SW480 (cell line): Measurements from ENCODE around the gene COX5A.

Source experiments
- DNase-seq: peaks from one replicate; pipeline ENCODE4 v3.0.0-alpha.2; 2016; ENCODE audit warnings: low spot score

Gene COX5A

DNA sequence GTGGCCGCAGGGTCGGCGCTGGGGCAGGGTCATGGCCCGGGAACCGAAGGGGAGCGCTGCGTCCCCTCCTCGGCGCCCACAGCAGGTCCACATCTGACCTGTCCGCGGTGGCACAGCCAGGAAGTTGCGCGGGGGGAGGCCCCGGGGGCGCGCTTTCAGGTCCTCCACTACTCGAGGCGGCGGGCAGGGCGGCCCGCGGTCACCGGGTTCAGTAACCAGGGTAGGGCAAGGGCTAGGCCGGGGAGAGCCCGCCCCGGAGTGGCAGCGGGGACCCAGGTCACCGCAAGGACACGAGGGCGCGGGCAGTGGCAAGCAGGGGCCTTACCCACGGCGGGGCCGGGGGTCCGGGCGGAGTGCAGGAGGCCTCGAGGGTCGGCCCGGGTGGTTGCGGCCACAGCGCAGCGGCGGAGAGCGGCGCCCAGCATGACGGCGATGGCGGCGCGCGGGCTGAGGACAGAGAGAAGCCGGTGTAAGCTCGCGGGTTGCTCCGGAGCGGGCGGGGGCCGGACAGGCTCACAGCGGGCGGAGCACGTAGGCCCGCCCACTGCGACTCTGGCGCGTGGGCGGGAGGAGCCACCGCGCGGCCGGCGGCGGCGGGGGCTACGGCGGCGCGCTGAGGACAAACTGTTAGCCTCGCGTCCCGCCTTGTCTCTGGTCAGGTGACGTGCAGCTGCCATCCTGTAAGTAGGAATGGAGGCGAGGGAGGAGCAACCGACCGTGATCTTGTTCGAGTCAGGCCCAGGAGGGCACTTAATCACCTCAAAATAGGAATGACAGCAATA is at the start of gene COX5A:
TSS of gene COX5A (minus strand) at position 484 of the 782 bp plus-strand sequence. CDS start at position 425, 59 bp downstream.
- DNase-seq: peak; percentile 94

DNA sequence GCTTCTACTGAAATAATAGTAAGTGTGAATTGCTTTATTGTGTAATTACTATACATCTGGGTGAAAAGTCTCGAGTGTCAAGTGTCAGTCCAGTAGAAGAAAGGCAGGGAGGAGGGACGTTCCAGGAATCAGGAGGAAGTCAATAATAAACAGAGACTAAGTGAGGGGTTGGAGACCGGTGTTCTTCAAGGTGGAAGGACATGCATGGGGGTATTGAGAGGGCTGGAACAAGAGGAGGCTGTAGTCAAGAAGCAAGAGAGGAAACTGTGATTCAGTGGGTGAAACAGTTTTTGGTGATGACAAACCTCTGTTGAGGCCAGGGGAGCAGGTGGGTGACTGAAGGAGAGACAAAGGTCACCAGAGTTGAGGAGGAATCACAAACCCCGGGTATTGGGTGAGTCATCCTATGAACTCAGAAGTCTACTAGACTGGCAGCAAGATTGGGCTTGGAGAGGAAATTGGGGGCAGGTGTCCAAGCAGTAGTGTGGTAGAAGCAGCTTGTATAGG is 45.9 kb upstream of the COX5A start:
- DNase-seq: peak; percentile 56

DNA sequence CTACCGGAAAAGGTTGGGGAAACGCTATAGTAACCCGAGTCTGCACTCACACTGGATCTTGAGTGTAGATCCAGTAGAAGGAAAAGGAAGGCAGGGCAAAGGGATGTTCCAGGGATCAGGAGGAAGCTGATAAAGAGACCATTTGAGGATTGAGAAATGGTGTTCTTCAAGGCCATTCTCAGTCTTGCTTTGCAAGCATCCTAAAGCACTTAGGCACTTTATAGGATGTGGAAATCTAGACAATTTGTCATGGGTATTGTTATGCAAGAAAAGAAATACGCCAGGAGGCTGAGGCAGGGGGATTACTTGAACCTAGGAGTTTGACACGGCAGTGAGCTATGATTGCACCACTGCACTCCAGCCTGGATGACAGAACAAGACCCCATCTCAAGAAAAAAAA is 44.3 kb upstream of the COX5A start:
- no peak for DNase-seq

DNA sequence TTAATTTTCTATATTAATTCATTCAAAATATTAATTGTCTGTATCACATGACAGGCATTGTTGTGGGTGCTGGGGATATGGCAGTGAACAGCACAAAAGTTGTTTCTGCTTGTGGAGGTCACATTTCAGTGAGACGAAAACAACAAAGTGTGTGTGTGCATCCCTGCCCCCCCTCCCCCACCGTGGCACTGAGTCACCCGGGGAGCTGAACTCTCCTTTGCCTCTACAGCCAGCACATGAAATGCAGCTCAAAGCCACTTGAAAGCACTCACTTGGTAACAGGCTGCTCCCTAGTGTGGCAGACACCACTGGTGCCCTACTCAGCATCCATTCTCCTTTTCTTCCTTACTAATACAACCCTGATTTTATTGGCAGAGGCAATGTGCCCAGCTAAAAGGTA is 40.6 kb upstream of the COX5A start:
- DNase-seq: peak; percentile 90

DNA sequence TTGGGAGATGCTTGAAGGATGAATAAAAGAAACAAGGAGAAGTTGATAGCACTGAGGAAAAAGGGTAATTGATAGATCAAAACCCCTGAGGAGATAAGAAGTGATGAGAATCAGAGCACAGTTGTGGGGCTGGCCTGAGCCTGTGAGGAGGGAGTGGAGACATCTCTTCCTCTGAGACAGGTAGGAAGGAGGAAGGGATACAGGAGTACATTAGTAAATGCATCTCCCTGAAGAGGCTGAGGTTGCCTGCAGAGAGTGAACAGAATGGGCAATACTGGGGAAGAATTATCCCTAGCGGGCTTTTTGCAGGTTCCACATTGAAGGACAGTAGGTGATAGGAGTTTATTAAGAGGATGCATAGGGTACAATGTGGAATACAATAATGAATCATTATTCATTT is 40.2 kb upstream of the COX5A start:
- DNase-seq: no peak

DNA sequence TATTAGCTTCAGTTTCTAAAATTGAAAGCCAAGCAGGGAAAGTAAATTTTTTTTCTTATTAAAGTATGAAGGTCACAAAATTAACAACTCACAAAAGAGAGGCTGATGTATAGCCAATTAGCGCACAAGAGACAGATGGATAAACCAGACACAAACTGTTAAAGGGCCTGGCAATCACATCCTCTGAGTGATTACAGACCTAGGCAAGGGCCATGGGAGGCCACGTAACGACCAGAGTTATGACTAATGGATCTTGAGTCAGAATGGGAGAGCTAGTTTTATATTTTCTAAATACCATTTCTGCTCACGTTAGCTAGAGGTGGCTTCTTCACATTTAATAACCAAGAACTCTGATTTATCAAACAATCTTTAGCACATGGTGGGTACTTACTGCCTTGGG is 39.7 kb upstream of the COX5A start:
- DNase-seq: no peak

DNA sequence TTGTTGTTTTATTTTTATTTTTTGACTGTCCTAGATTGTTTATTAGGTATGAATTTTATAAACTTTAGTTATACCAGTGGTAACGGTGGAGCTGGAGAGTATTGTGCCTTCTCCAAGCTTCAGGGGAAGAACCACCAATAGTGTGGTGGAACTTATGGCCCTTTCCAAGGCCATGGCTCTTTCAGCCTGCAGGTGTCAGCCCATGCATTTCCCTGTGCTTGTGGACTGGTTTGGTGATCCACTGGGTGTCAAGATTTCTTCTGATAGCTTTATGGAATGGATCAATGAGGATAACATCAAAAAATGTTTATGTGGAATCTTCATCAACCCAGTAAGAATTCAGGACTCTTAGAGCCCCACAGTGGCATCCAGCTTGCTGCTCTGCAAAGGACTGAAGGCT is 38.3 kb upstream of the COX5A start:
- no peak for DNase-seq

DNA sequence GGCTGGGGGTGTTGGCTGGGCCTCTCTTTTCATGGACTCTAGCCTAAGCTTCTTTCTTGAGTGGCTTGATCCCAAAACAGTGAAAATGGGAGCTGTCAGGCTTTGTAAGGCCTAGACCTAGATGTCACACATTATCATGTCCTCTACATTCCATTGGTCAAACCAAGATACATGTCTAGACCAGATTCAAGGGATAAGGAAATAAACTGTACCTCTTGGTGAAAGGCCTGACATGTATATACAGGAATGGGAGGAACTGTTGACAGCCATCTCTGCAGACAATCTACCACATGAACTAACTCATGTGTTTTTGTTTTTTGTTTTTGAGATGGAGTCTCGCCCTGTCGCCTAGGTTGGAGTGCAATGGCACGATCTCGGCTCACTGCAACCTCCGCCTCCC is 29.8 kb upstream of the COX5A start:
- DNase-seq: no peak

DNA sequence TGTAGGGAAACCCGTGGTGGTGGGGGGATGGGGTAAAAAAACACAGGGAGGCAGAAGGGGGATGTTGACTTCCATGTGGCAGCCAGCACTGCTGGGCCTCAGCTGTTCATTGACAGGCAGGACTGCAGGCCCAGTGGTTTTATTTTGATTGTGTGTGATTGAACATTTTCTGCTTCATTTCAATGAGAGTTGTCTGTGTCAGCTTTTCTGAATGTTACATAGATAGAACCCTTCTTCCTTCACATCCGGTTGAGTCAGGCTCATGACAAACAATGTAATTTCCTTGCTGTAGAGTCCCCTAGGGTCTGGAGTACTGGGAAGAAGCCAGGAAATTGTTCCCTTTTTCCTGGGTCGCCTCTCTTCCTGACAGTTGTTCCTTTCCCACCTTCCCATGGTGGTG is 26.9 kb upstream of the COX5A start:
- no peak for DNase-seq

DNA sequence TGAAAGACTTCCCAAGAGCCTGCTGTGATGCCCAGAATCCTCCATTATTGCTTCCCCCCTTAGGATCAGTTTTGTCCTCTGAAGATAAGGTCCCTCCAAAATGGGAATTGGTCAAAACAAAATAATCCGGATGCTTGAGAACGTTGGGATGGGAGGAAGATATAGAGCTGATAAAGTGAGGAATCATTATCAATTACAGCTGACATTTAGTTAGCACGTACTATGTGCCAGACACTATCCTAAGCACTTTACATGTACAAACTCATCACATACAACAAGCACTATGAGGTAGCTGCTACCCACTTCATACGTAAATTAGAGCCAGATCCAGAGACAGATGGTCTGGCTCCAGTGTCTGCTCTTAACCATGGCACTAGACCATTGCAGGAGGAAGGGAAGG is 25.3 kb upstream of the COX5A start:
- no peak for DNase-seq

DNA sequence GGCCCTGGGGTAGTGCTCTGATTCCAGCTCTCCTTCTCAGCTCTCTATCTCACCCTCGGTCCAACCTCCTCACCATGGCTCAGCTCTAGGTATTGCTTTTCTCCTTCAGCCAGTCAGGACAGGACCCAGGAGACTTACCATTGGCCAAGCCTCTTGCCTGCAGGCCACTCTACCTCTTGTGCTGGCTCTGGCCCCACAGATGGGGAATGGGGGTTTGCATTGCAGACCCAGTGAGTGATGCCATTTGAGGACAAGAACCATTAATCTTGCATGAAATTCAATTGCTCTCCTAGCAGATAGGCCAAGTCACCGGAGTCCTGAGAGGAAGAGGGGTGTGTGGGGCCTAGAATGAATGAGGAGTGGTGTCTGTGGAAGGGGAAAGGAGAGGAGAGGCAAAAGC is 24.8 kb upstream of the COX5A start:
- DNase-seq: no peak

DNA sequence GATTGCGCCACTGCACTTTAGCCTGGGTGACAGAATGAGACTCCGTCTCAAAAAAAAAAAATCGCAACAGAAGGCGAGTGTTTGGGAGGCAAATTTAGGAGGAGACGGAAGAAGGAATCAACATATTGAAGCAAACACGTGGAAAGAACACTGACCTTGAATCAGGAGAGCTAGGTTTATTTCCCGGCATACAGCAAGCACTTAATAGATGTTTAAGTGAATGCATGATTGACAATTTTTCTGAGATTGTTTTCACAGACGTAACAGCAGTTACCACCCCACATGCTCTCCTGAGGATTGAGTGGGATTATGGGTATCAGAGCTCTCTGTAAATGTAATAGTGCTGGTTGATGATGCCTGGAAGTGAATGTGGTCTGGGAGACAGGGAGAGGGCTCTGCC is 24.3 kb upstream of the COX5A start:
- DNase-seq: no peak

DNA sequence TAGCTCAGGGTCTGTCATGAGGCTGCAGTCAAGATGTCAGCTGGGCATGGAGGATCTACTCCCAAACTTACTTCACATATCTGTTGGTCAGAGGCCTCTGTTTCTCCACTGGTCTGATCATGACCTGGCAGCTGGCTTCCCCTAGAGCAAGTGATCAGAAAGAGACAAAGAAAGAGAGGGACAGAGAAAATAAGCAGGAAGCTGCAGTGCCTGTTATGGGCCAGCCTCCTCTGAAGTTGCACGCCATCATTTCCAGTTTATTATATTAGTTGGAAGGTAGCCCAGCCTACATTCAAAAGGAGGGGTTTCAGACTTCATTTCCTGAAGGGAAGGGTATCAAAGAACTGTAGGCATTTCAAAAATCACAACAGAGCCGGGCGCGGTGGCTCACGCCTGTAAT is 23.7 kb upstream of the COX5A start:
- DNase-seq: no peak

DNA sequence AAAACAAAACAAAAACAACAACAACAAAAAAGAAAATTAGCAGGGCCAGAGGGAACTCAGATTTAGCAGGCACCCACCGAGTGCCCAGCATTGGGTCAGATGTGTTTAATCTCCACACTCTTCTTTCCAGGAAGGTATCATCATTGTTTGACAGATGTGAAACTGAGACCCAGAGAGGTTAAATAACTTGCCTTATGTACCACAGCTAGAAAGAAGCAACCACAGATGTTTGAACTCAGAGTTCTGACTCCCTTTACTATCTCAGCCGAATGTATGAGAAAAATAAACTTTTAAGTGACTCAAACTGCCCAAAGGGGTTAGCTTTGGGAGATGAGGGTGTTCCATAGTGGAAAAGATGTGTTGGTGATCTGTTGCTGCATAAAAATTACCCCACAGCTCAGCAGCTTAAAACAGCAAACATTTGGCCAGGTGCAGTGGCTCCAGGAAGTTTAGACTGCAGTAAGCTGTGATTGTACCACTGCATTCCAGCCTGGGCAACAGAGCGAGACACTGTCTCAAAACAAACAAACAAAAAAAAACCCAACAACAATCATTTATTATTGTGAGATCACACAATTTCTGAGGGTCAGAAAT is 23.2 kb upstream of the COX5A start:
- DNase-seq: no peak

DNA sequence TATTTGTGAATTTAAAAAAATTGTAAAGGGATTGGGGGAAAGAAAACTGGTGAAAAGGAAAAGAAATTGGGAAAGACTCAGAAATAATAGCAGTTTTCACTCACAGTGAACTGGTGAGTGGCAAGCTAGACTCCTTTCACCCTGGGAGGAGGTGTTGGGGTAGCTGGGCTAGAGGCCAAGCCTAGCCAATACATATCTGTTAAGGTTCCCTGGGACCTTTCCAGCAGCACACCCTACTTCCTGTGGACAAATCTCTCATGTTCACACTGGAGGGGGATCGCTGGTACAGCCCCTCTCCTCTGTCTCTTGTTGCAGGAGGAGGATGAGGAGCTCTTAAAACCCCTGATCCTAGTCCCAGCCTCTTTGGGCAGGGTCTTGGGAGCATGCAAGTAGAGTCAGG is 22.4 kb upstream of the COX5A start:
- DNase-seq: no peak

DNA sequence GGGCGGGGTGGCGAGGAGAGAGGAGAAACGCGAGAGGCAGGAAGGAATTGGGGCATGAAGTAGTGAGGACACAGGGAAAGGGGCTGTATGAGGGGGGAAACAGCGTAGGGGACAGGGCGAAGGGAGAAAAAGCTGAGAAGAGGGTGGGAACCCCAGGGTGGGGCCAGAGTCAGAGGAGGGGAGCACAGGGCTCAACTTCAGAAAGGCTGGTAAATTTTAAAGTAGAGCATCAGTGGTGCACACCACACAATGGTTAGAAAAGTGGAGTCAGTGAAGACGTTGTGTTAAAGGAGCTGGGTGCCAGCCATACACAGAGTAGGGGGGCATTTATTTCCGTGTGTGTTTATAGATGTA is 21.7 kb upstream of the COX5A start:
- DNase-seq: no peak

DNA sequence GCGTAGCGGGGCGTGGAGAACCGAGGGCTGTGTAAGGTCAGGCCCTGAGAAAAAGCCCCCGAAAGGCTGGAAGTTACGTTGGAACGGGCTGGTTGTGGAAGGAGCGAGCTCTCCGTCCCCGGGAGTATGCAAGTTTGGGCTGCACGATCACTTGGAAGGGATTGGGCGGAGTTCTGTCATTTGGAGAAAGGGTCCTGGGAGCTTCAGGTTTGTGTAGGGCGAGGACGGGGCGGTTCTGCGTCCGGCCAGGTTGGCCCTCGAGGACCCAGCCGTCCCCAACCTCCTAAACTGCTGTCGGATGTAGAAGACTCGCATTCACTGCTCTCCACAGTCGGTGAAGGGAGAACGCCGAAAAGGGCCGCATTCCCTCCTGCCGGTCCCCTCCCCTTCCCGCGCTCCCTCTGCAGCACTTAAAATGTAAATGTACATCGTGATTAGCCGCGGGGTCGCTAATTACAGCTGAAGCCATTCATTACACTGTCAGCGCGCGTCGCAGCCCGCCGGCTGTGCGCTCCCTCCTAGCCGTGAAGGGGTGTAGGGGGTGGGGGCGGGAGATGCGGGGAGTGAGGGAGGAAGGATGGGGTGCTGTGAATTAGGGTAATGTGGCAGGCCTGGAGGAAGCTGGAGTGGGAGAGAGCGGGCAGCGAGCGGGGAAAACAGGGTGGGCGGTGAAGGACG is 21.2 kb upstream of the COX5A start:
- DNase-seq: no peak

DNA sequence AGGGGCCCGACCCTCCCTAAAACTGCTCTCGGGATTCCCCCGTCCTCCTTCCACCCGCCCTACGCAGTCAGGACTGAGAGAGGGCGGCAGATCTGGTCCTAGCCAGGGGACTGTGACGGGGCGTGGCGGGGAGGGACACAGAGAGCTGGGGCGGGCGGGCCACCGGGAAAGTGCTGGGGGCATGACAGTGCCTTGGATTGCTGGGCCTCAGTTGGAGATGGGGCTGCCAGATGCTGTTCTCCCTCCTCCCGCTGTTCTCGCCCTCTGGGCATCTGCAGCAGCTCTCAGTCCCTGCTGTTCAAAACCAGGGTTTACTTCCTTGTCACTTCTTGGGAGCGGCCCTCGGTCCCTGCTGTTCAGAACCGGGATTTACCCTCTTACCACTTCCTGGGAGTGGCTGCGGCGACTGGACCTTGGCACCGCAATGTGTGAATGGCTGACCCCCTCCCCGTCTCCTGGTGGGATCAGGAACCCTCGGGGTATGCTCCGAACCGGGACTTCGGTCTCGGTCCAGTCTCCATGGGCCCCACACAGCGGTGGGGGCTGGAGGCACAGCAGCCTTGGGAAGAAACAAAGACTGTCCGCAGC is 20.5 kb upstream of the COX5A start:
- DNase-seq: no peak

DNA sequence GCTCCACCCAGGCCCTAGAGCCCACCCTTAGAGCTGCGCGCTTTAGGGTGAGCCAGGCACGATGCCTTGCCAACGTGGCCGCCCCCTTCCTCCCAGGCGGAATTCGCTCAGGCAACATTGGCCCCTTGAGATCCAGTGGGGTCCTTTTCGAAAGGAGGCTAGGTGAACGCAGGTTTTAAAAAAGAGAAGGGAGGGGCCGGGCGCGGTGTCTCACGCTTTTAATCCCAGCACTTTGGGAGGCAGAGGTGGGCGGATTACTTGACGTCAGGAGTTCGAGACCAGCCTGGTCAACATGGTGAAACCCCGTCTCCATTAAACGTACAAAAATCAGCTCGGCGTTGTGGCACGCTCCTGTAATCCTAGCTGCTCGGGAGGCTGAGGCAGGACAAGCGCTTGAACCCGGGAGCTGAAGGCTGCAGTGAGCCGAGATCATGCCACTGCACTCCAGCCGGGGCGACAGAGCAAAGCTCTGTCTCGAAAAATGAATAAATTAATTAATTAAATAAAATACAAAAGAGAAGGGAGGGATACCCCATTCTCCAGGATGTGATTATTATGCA is 19.7 kb upstream of the COX5A start:
- no peak for DNase-seq

DNA sequence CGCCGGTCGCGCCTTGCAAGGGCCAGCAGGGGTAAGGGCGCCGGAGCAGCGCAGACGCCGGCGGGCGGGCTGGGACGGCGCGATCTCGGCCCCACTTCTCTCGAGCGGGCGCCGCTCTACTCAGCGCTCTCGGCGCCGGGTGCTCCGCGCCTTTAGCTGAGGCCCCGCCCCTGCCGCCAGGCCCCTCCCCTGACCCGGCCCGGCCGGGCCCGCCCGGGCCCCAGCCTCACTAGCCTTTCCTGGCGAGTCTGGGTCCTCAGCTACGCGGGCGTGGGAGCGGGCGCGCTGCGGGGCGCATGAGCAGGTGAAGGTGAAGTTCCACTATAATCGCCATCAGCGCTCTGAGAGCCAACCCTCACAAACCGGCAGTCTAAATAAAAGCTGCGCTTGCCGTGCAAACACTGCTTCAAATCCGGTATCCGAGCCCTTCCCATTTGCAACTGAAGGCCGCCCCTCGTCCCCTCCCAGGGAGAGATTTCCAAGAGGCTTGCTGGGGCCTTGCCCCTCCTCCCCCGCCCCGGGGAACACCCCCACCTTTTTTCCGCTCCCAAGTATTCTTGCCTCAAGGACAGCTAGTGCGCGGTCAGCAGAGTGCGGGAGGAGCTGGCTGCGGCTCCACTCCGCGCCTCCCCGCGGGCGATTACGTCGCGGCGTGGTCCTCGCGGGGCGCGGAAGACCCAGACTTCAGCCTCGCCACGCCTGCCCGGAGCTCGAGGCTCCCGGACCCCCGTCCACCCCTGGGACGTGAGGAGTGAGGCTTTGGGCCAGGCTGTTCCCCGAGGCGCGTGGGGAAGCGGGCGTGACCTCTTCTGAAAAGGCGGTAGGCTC is 19.0 kb upstream of the COX5A start, which contains the start of gene RPP25:
TSS of gene RPP25 (minus strand) at position 125 of the 828 bp plus-strand sequence. CDS start 189 bp downstream, outside the sequence.
- DNase-seq: peak; percentile 73
